HEK293 (cell line): Measurements from ENCODE around the gene AP3B1.

Experiments used
- CTCF ChIA-PET: fragments of 350-600 bp; formaldehyde crosslinking; extraction: SDS; loops from one replicate; lab custom pipeline; 2021; ENCODE audit warnings: antibody characterized with exemption; lab: Yijun Ruan, JAX
- POLR2A ChIA-PET: fragments of 300-600 bp; formaldehyde crosslinking; extraction: SDS; loops from one replicate; lab custom pipeline; 2020; ENCODE audit warnings: antibody characterized with exemption, inconsistent platforms; lab: Yijun Ruan, JAX
- H3K27ac ChIP-seq: fragments of 200-500 bp; sonication (Bioruptor generic); 2 replicates; pipeline ENCODE4 v1.5.1; 2014; ENCODE audit warnings: low read depth, low read length, control low read depth, inconsistent platforms; ENCODE audit errors: extremely low read depth
- H3K36me3 ChIP-seq, 2 experiments: fragments of 200-500 bp in 1 of 2; sonication (Bioruptor generic) in 1 of 2; 1 replicate in 1 of 2; 2 replicates in 1 of 2; pipeline ENCODE4 v1.5.1; 2014 to 2017; ENCODE audit warnings: inconsistent platforms in 2 of 2, low read length in 2 of 2; ENCODE audit not compliant: control insufficient read depth in 2 of 2, insufficient read depth in 1 of 2
- H3K4me1 ChIP-seq: fragments of 200-500 bp; sonication (Bioruptor generic); 2 replicates; pipeline ENCODE4 v1.5.1; 2014; ENCODE audit warnings: mild to moderate bottlenecking, low read length, inconsistent platforms; ENCODE audit not compliant: control insufficient read depth, insufficient read depth
- H3K4me3 ChIP-seq: 2 replicates; pipeline ENCODE4 v1.5.1; 2011; ENCODE audit warnings: low read depth, mild to moderate bottlenecking, control low read depth, low read length, moderate library complexity
- H3K9me3 ChIP-seq: fragments of 200-500 bp; sonication (Bioruptor generic); 2 replicates; pipeline ENCODE4 v1.5.1; 2014; ENCODE audit warnings: low read depth, low read length, inconsistent platforms; ENCODE audit not compliant: control insufficient read depth, insufficient read depth
- CTCF ChIP-seq: fragments of 450-650 bp; formaldehyde crosslinking; IDR thresholded peaks from 2 replicates; pipeline ENCODE4 v1.5.1; 2016; ENCODE audit warnings: missing biosample characterization, missing genetic modification characterization
- FEZF1 ChIP-seq: fragments of 450-650 bp; formaldehyde crosslinking; IDR thresholded peaks from 2 replicates; pipeline ENCODE4 v1.5.1; 2016; ENCODE audit warnings: missing biosample characterization, missing genetic modification characterization
- GFI1B ChIP-seq: fragments of 450-650 bp; formaldehyde crosslinking; IDR thresholded peaks from 2 replicates; pipeline ENCODE4 v1.5.1; 2016; ENCODE audit warnings: missing biosample characterization, missing genetic modification characterization
- GLI2 ChIP-seq: fragments of 450-650 bp; formaldehyde crosslinking; IDR thresholded peaks from 2 replicates; pipeline ENCODE4; 2017; ENCODE audit warnings: missing biosample characterization, missing genetic modification characterization, low read depth, borderline replicate concordance
- HOXD13 ChIP-seq: sonication (generic); formaldehyde crosslinking; IDR thresholded peaks from 2 replicates; pipeline ENCODE4 v1.8.0; 2022; ENCODE audit warnings: missing genetic modification reagents, borderline replicate concordance
- KLF9 ChIP-seq: fragments of 450-650 bp; formaldehyde crosslinking; IDR thresholded peaks from 2 replicates; pipeline ENCODE4 v1.5.1; 2016; ENCODE audit warnings: missing biosample characterization, missing genetic modification characterization, low read depth
- SALL2 ChIP-seq: fragments of 450-650 bp; formaldehyde crosslinking; IDR thresholded peaks from 2 replicates; pipeline ENCODE4 v1.5.0; 2017; ENCODE audit warnings: missing biosample characterization, mild to moderate bottlenecking, missing genetic modification characterization, borderline replicate concordance
- WT1 ChIP-seq: fragments of 450-650 bp; formaldehyde crosslinking; IDR thresholded peaks from 2 replicates; pipeline ENCODE4 v1.5.1; 2016; ENCODE audit warnings: missing biosample characterization, missing genetic modification characterization
- ZBTB44 ChIP-seq: fragments of 450-650 bp; IDR thresholded peaks from 2 replicates; pipeline ENCODE4 v1.5.1; 2018; ENCODE audit warnings: missing biosample characterization, mild to moderate bottlenecking, missing genetic modification characterization
- ZNF133 ChIP-seq: fragments of 450-650 bp; formaldehyde crosslinking; IDR thresholded peaks from 2 replicates; pipeline ENCODE4 v1.5.1; 2016; ENCODE audit warnings: missing biosample characterization, missing genetic modification characterization
- ZNF148 ChIP-seq: fragments of 450-650 bp; formaldehyde crosslinking; IDR thresholded peaks from 2 replicates; pipeline ENCODE4 v1.5.0; 2017; ENCODE audit warnings: missing biosample characterization, missing genetic modification characterization, borderline replicate concordance
- ZNF266 ChIP-seq: fragments of 450-650 bp; formaldehyde crosslinking; IDR thresholded peaks from 2 replicates; pipeline ENCODE4 v1.5.1; 2016; ENCODE audit warnings: missing biosample characterization, missing genetic modification characterization, low read depth
- ZNF335 ChIP-seq: fragments of 450-650 bp; formaldehyde crosslinking; conservative IDR thresholded peaks from 2 replicates; pipeline ENCODE4 v1.5.1; 2016; ENCODE audit warnings: missing biosample characterization, missing genetic modification characterization
- ZNF341 ChIP-seq: fragments of 450-650 bp; formaldehyde crosslinking; IDR thresholded peaks from 2 replicates; pipeline ENCODE4; 2016; ENCODE audit warnings: low read depth, missing biosample characterization, missing genetic modification characterization
- ZNF433 ChIP-seq: fragments of 450-650 bp; formaldehyde crosslinking; IDR thresholded peaks from 2 replicates; pipeline ENCODE4 v1.5.1; 2016; ENCODE audit warnings: missing biosample characterization, missing genetic modification characterization, low read depth
- ZNF48 ChIP-seq: fragments of 450-650 bp; formaldehyde crosslinking; IDR thresholded peaks from 2 replicates; pipeline ENCODE4 v1.5.1; 2016; ENCODE audit warnings: missing biosample characterization, missing genetic modification characterization
- ZNF510 ChIP-seq: fragments of 450-650 bp; formaldehyde crosslinking; IDR thresholded peaks from 2 replicates; pipeline ENCODE4 v1.5.1; 2018; ENCODE audit warnings: mild to moderate bottlenecking, missing genetic modification characterization, missing biosample characterization; ENCODE audit not compliant: insufficient replicate concordance
- ZNF518A ChIP-seq: fragments of 450-650 bp; formaldehyde crosslinking; conservative IDR thresholded peaks from 2 replicates; pipeline ENCODE4 v1.5.1; 2016; ENCODE audit warnings: low read depth, missing biosample characterization, missing genetic modification characterization
- ZNF544 ChIP-seq: fragments of 450-650 bp; formaldehyde crosslinking; IDR thresholded peaks from 2 replicates; pipeline ENCODE4 v1.5.0; 2017; ENCODE audit warnings: missing biosample characterization, missing genetic modification characterization
- ZNF549 ChIP-seq: fragments of 450-650 bp; IDR thresholded peaks from 2 replicates; pipeline ENCODE4 v1.5.1; 2018; ENCODE audit warnings: missing biosample characterization, missing genetic modification characterization, mild to moderate bottlenecking, inconsistent platforms, moderate library complexity
- ZNF654 ChIP-seq: fragments of 450-650 bp; formaldehyde crosslinking; IDR thresholded peaks from 2 replicates; pipeline ENCODE4 v1.5.1; 2016; ENCODE audit warnings: low read depth, missing biosample characterization, missing genetic modification characterization
- ZSCAN5A ChIP-seq: fragments of 450-650 bp; formaldehyde crosslinking; IDR thresholded peaks from 2 replicates; pipeline ENCODE4 v1.5.1; 2016; ENCODE audit warnings: missing biosample characterization, missing genetic modification characterization

AP3B1 gene

GRCh38 chr5:78058625-78059024, 235.9 kb downstream of the AP3B1 start:
- POLR2A ChIA-PET: no interaction called here
- Histone ChIP-seq H3K4me3 (no peak overlapping the region), H3K36me3 (no peaks in the 10 kb centered on the region), H3K9me3 (no peaks in the 10 kb centered on the region), H3K4me1 (peaks cover 6% of the 10 kb centered on the region), H3K27ac (no peak overlapping the region)
- no peak for TF ChIP-seq ZNF433 (tag by site-specific recombination)
- no peak for TF ChIP-seq ZNF518A (tag by site-specific recombination)
- no peak for TF ChIP-seq GLI2 (tag by site-specific recombination)
- no peak for TF ChIP-seq ZNF510 (tag by site-specific recombination)
- no peak for TF ChIP-seq ZNF148
- TF ChIP-seq WT1: no peak
- TF ChIP-seq ZNF544 (tag by site-specific recombination): no peak
- TF ChIP-seq ZNF266: no peak
- TF ChIP-seq ZNF654: no peak
- no peak for TF ChIP-seq ZNF341 (tag by site-specific recombination)
- TF ChIP-seq ZNF335: no peak
- TF ChIP-seq ZNF133 (tag by site-specific recombination): no peak
- CTCF ChIA-PET: no interaction called here

- CTCF ChIA-PET: no interaction called here
- Histone ChIP-seq H3K36me3 (no peaks in the 10 kb centered on the region), H3K9me3 (no peaks in the 10 kb centered on the region), H3K4me3 (no peak overlapping the region), H3K27ac (no peak overlapping the region), H3K4me1 (no peaks in the 10 kb centered on the region)
- POLR2A ChIA-PET: no interaction called here
- TF ChIP-seq KLF9 (tag by site-specific recombination) (no peak), CTCF (tag by site-specific recombination) (no peak), SALL2 (no peak), ZBTB44 (tag by site-specific recombination) (no peak), GFI1B (tag by site-specific recombination) (no peak), HOXD13 (CRISPR knock-in tag) (no peak), ZNF549 (tag by site-specific recombination) (no peak), FEZF1 (tag by site-specific recombination) (no peak), ZSCAN5A (tag by site-specific recombination) (no peak), ZNF48 (tag by site-specific recombination) (no peak)
Observed at GRCh38 chr5:78056901-78057514, 237.5 kb downstream of the AP3B1 start.
